Measurements from ENCODE around the gene ELL. TPM values are rescaled to one million over a fixed set of nuclear protein-coding genes. Genes with fewer than 3 reads are reported as not detected.

ELL gene
- total RNA-seq, 2 experiments from 2014 or later = 46.2 to 46.8 TPM

DNA sequence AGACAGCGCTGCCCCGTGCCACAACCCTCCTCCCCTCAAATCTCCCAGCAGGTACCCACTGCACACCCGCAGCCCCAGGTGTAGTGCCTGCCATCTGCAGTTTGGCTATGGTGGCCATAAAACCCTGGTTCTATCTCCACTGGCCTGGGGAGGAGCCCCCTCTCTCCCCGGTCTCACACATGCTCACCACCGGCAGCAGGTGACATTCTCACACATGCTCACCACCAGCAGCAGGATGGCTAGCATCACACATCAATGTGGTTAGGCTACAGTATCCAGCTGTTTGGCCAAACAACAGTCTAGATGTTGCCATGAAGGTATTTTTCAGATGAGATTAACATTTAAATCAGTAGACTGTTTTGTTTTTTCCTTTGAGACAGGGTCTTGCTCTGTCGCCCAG is 31.1 kb downstream of the ELL start:
- H3K4me3 Mint-ChIP-seq = no peak overlapping the region
- TF ChIP-seq CTCF (IDR thresholded peaks at IDR 0.05) = no peak
- DNase-seq = no peak

GRCh38 chr19:18489627-18490184 is 32.2 kb downstream of the ELL start:
- TF ChIP-seq CTCF (IDR thresholded peaks at IDR 0.05) = no peak
- Mint-ChIP-seq H3K27me3 (no peaks in the 10 kb centered on the region), H3K36me3 (ENCODE audit: low read depth) (peaks cover 4% of the 10 kb centered on the region)

More for the DNA sequence above, 31.1 kb downstream of the ELL start:
- CTCF ChIA-PET = no interaction called here
- intact Hi-C loops (cut with DNase I, micrococcal nuclease) = no loop called here
- Histone ChIP-seq H3K4me1 (ENCODE audit: insufficient read depth, low read length) (peaks cover 98% of the 10 kb centered on the region), H3K9me3 (ENCODE audit: control insufficient read depth in 1 of 2, insufficient read depth in 1 of 2, low read length in 2 of 2) (no peaks in the 10 kb centered on the region), H3K36me3 (ENCODE audit: insufficient read depth, low read length) (peaks cover 14% of the 10 kb centered on the region), H3K27ac (ENCODE audit: low read depth in 1 of 2, low read length in 2 of 2) (no peak overlapping the region), H3K27me3 (ENCODE audit: control insufficient read depth in 1 of 2, insufficient read depth in 2 of 2, low read length in 2 of 2) (no peaks in the 10 kb centered on the region), H3K4me3 (ENCODE audit: low read length) (no peak overlapping the region)
- Mint-ChIP-seq H3K36me3 (ENCODE audit: low read depth) (peaks cover 4% of the 10 kb centered on the region), H3K4me1 (ENCODE audit: low read depth) (peaks cover 55% of the 10 kb centered on the region), H3K9me3 (no peaks in the 10 kb centered on the region), H3K27me3 (no peaks in the 10 kb centered on the region), H3K27ac (no peak overlapping the region)
- ATAC-seq (ENCODE audit: poor library complexity) = no peak
- POLR2A ChIA-PET = interaction anchor here (0.6 to 1.2 kb wide), 2 partner anchors 31 to 310 kb away, joined by 3 read pairs; no protein-coding TSS in a partner anchor

GRCh38 chr19:18488838-18489626 is 32.8 kb downstream of the ELL start:
- no peaks in the 10 kb centered on the region for H3K27me3 ChIP-seq (ENCODE audit: control insufficient read depth in 1 of 2, insufficient read depth in 2 of 2, low read length in 2 of 2)
- ATAC-seq (ENCODE audit: poor library complexity) = no peak
- H3K27ac ChIP-seq (ENCODE audit: low read depth in 1 of 2, low read length in 2 of 2) = no peak overlapping the region
- Mint-ChIP-seq H3K36me3 (ENCODE audit: low read depth) (peaks cover 4% of the 10 kb centered on the region), H3K27me3 (no peaks in the 10 kb centered on the region), H3K4me1 (ENCODE audit: low read depth) (peaks cover 49% of the 10 kb centered on the region), H3K9me3 (no peaks in the 10 kb centered on the region), H3K4me3 (no peak overlapping the region), H3K27ac (no peak overlapping the region)
- H3K36me3 ChIP-seq (ENCODE audit: insufficient read depth, low read length) = peaks cover 14% of the 10 kb centered on the region
- no peak for TF ChIP-seq CTCF (IDR thresholded peaks at IDR 0.05)
- CTCF ChIA-PET = interaction anchor here (1.3 to 1.8 kb wide), 3 partner anchors 14 to 32 kb away, joined by 5 read pairs; partner anchors contain the start of gene ELL
- H3K4me1 ChIP-seq (ENCODE audit: insufficient read depth, low read length) = peaks cover 97% of the 10 kb centered on the region
- intact Hi-C loops (cut with DNase I, micrococcal nuclease) = no loop called here
- no peaks in the 10 kb centered on the region for H3K9me3 ChIP-seq (ENCODE audit: control insufficient read depth in 1 of 2, insufficient read depth in 1 of 2, low read length in 2 of 2)
- H3K4me3 ChIP-seq (ENCODE audit: low read length) = no peak overlapping the region
- peak in 2 of 14 experiments; percentile 35 for DNase-seq
- POLR2A ChIA-PET = no interaction called here

More at GRCh38 chr19:18489627-18490184, 32.2 kb downstream of the ELL start:
- H3K9me3 ChIP-seq (ENCODE audit: control insufficient read depth in 1 of 2, insufficient read depth in 1 of 2, low read length in 2 of 2) = no peaks in the 10 kb centered on the region
- CTCF ChIA-PET = interaction anchor here (1.4 to 1.8 kb wide), 2 partner anchors 15 to 32 kb away, joined by 5 read pairs; partner anchors contain the start of gene ELL
- H3K4me3 Mint-ChIP-seq = no peak overlapping the region
- no peak for ATAC-seq (ENCODE audit: poor library complexity)
- no peak overlapping the region for H3K4me3 ChIP-seq (ENCODE audit: low read length)
- no peaks in the 10 kb centered on the region for H3K27me3 ChIP-seq (ENCODE audit: control insufficient read depth in 1 of 2, insufficient read depth in 2 of 2, low read length in 2 of 2)
- no peak overlapping the region for H3K27ac ChIP-seq (ENCODE audit: low read depth in 1 of 2, low read length in 2 of 2)
- intact Hi-C loops (cut with DNase I, micrococcal nuclease) = no loop called here
- POLR2A ChIA-PET = no interaction called here
- peaks cover 52% of the 10 kb centered on the region for H3K4me1 Mint-ChIP-seq (ENCODE audit: low read depth)
- DNase-seq = no peak
- peaks cover 14% of the 10 kb centered on the region for H3K36me3 ChIP-seq (ENCODE audit: insufficient read depth, low read length)
- H3K9me3 Mint-ChIP-seq = no peaks in the 10 kb centered on the region
- no peak overlapping the region for H3K27ac Mint-ChIP-seq
- H3K4me1 ChIP-seq (ENCODE audit: insufficient read depth, low read length) = peaks cover 98% of the 10 kb centered on the region

All from CD4-positive, alpha-beta T cell (primary cell).